Measurements from ENCODE around the gene ETV4. TPM values are rescaled to one million over a fixed set of nuclear protein-coding genes. Genes with fewer than 3 reads are reported as not detected.

The ETV4 gene
- total and polyA plus RNA-seq, 2 donors (not counting 1 experiment from before 2014, with no cell fraction given) = 0.33 to 1.8 TPM

GRCh38 chr17:43578699-43579565, 32.8 kb upstream of the ETV4 start:
- Histone ChIP-seq H3K4me3 (replicated peaks in 1 of 4; ENCODE audit: control extremely low read depth in 1 of 4, insufficient read depth in 1 of 4, low read depth in 3 of 4, low read length in 4 of 4) (no peak overlapping the region), H3K79me2 (ENCODE audit: control insufficient read depth, insufficient read depth, low read length) (no peaks in the 10 kb centered on the region), H3K9me3 (ENCODE audit: control insufficient read depth, insufficient read depth, low read depth, low read length) (no peaks in the 10 kb centered on the region), H3K4me1 (ENCODE audit: control insufficient read depth, extremely low read depth, insufficient read depth, low read length) (peaks cover 4% of the 10 kb centered on the region), H3K4me2 (ENCODE audit: extremely low read depth, insufficient read depth, low read length) (no peak overlapping the region), H3K36me3 (ENCODE audit: control insufficient read depth, insufficient read depth, low read length) (no peaks in the 10 kb centered on the region), H2AFZ (ENCODE audit: low read length) (no peak overlapping the region), H4K20me1 (ENCODE audit: control insufficient read depth, extremely low read depth, insufficient read depth, low read length) (no peaks in the 10 kb centered on the region), H3K27me3 (ENCODE audit: control insufficient read depth, insufficient read depth, low read length) (no peaks in the 10 kb centered on the region), H3K27ac (ENCODE audit: insufficient read depth, low read length) (no peak overlapping the region), H3K9ac (ENCODE audit: insufficient read depth, low read length) (no peak overlapping the region)
- TF ChIP-seq CTCF (conservative IDR thresholded peaks at IDR 0.05 in 1 of 2, IDR thresholded peaks at IDR 0.05 in 1 of 2; ENCODE audit: low read depth in 1 of 2, low read length in 2 of 2) (no peak), EZH2 (IDR thresholded peaks at IDR 0.05; ENCODE audit: low read length, missing control alignments) (no peak)
- DNase-seq (ENCODE audit: low read depth in 2 of 2) = peak; percentile 32 to 70

- H3K27ac ChIP-seq (ENCODE audit: insufficient read depth, low read length) = no peak overlapping the region
- H3K9ac ChIP-seq (ENCODE audit: insufficient read depth, low read length) = no peak overlapping the region
- H3K4me3 ChIP-seq (replicated peaks in 1 of 4; ENCODE audit: control extremely low read depth in 1 of 4, insufficient read depth in 1 of 4, low read depth in 3 of 4, low read length in 4 of 4) = no peak overlapping the region
- H3K27me3 ChIP-seq (ENCODE audit: control insufficient read depth, insufficient read depth, low read length) = no peaks in the 10 kb centered on the region
- no peaks in the 10 kb centered on the region for H4K20me1 ChIP-seq (ENCODE audit: control insufficient read depth, extremely low read depth, insufficient read depth, low read length)
- H3K36me3 ChIP-seq (ENCODE audit: control insufficient read depth, insufficient read depth, low read length) = no peaks in the 10 kb centered on the region
- no peaks in the 10 kb centered on the region for H3K79me2 ChIP-seq (ENCODE audit: control insufficient read depth, insufficient read depth, low read length)
- no peak overlapping the region for H2AFZ ChIP-seq (ENCODE audit: low read length)
- no peaks in the 10 kb centered on the region for H3K9me3 ChIP-seq (ENCODE audit: control insufficient read depth, insufficient read depth, low read depth, low read length)
- no peak for DNase-seq (ENCODE audit: low read depth in 2 of 2)
- TF ChIP-seq EZH2 (IDR thresholded peaks at IDR 0.05; ENCODE audit: low read length, missing control alignments) = no peak
- TF ChIP-seq CTCF (conservative IDR thresholded peaks at IDR 0.05 in 1 of 2, IDR thresholded peaks at IDR 0.05 in 1 of 2; ENCODE audit: low read depth in 1 of 2, low read length in 2 of 2) = no peak
- peaks cover 4% of the 10 kb centered on the region for H3K4me1 ChIP-seq (ENCODE audit: control insufficient read depth, extremely low read depth, insufficient read depth, low read length)
- no peak overlapping the region for H3K4me2 ChIP-seq (ENCODE audit: extremely low read depth, insufficient read depth, low read length)
Observed at GRCh38 chr17:43578404-43578698, 32.2 kb upstream of the ETV4 start.

- Histone ChIP-seq H3K4me3 (replicated peaks in 1 of 4; ENCODE audit: control extremely low read depth in 1 of 4, insufficient read depth in 1 of 4, low read depth in 3 of 4, low read length in 4 of 4) (no peak overlapping the region), H3K4me1 (ENCODE audit: control insufficient read depth, extremely low read depth, insufficient read depth, low read length) (peaks cover 4% of the 10 kb centered on the region), H3K4me2 (ENCODE audit: extremely low read depth, insufficient read depth, low read length) (no peak overlapping the region), H4K20me1 (ENCODE audit: control insufficient read depth, extremely low read depth, insufficient read depth, low read length) (no peaks in the 10 kb centered on the region), H3K27me3 (ENCODE audit: control insufficient read depth, insufficient read depth, low read length) (no peaks in the 10 kb centered on the region), H3K27ac (ENCODE audit: insufficient read depth, low read length) (no peak overlapping the region), H2AFZ (ENCODE audit: low read length) (no peak overlapping the region), H3K9me3 (ENCODE audit: control insufficient read depth, insufficient read depth, low read depth, low read length) (no peaks in the 10 kb centered on the region), H3K9ac (ENCODE audit: insufficient read depth, low read length) (no peak overlapping the region), H3K36me3 (ENCODE audit: control insufficient read depth, insufficient read depth, low read length) (no peaks in the 10 kb centered on the region), H3K79me2 (ENCODE audit: control insufficient read depth, insufficient read depth, low read length) (no peaks in the 10 kb centered on the region)
- no peak for DNase-seq (ENCODE audit: low read depth in 2 of 2)
- no peak for TF ChIP-seq EZH2 (IDR thresholded peaks at IDR 0.05; ENCODE audit: low read length, missing control alignments)
Observed at GRCh38 chr17:43577664-43578403, 31.7 kb upstream of the ETV4 start.

All from fibroblast of lung (primary cell).